ENCODE results near the gene TEX19.

Gene TEX19

GRCh38 chr17:82354804-82355308, 4.2 kb upstream of the TEX19 start:
- TF ChIP-seq NFIC (IDR thresholded peaks at IDR 0.05) (no peak), TEAD4 (IDR thresholded peaks at IDR 0.05) (no peak), CREB1 (IDR thresholded peaks at IDR 0.05; ENCODE audit: low read depth) (no peak), REST (IDR thresholded peaks at IDR 0.05; ENCODE audit: low read depth) (no peak), CEBPB (IDR thresholded peaks at IDR 0.05) (no peak), TCF12 (IDR thresholded peaks at IDR 0.05; ENCODE audit: low read depth) (no peak), EP300 (IDR thresholded peaks at IDR 0.05; ENCODE audit: borderline replicate concordance) (no peak), MAX (IDR thresholded peaks at IDR 0.05) (no peak), USF1 (IDR thresholded peaks at IDR 0.05) (no peak), TAF1 (IDR thresholded peaks at IDR 0.05; ENCODE audit: low read depth) (no peak), ZBTB7A (IDR thresholded peaks at IDR 0.05; ENCODE audit: low read depth) (no peak), EGR1 (IDR thresholded peaks at IDR 0.05) (no peak), RAD21 (IDR thresholded peaks at IDR 0.05; ENCODE audit: low read depth) (no peak), FOXM1 (IDR thresholded peaks at IDR 0.05; ENCODE audit: borderline replicate concordance, low read depth) (no peak), YY1 (IDR thresholded peaks at IDR 0.05; ENCODE audit: low read depth) (no peak)

- TF ChIP-seq RAD21 (IDR thresholded peaks at IDR 0.05; ENCODE audit: low read depth) (peak; percentile 32; the same call in 1 of the 2 replicates), CEBPB (IDR thresholded peaks at IDR 0.05) (peak; percentile 27; the same call in 1 of the 2 replicates), TCF12 (IDR thresholded peaks at IDR 0.05; ENCODE audit: low read depth) (peak; percentile 98), MAX (IDR thresholded peaks at IDR 0.05) (peak; percentile 93), YY1 (IDR thresholded peaks at IDR 0.05; ENCODE audit: low read depth) (peak; percentile 58; the same call in 1 of the 2 replicates), TAF1 (IDR thresholded peaks at IDR 0.05; ENCODE audit: low read depth) (0 out of 2 replicates have a peak, but pooled peaks have one; percentile 26), TEAD4 (IDR thresholded peaks at IDR 0.05) (peak; percentile 99), CREB1 (IDR thresholded peaks at IDR 0.05; ENCODE audit: low read depth) (no peak), NFIC (IDR thresholded peaks at IDR 0.05) (peak; percentile 96), FOXM1 (IDR thresholded peaks at IDR 0.05; ENCODE audit: borderline replicate concordance, low read depth) (peak; percentile 86), ZBTB7A (IDR thresholded peaks at IDR 0.05; ENCODE audit: low read depth) (0 out of 2 replicates have a peak, but pooled peaks have one; percentile 71), REST (IDR thresholded peaks at IDR 0.05; ENCODE audit: low read depth) (no peak), EGR1 (IDR thresholded peaks at IDR 0.05) (no peak), EP300 (IDR thresholded peaks at IDR 0.05; ENCODE audit: borderline replicate concordance) (peak; percentile 94), USF1 (IDR thresholded peaks at IDR 0.05) (0 out of 2 replicates have a peak, but pooled peaks have one; percentile 3)
These were observed 3.1 kb upstream of the TEX19 start for GRCh38 chr17:82355770-82356427.

- TF ChIP-seq MAX (IDR thresholded peaks at IDR 0.05) (peak; percentile 8; the same call in 1 of the 2 replicates), TAF1 (IDR thresholded peaks at IDR 0.05; ENCODE audit: low read depth) (no peak; the same call in 1 of the 2 replicates), NFIC (IDR thresholded peaks at IDR 0.05) (no peak)
These were observed 2.1 kb upstream of the TEX19 start for GRCh38 chr17:82356845-82357355.

GRCh38 chr17:82357394-82357793, 1.7 kb upstream of the TEX19 start:
- TF ChIP-seq ZBTB7A (IDR thresholded peaks at IDR 0.05; ENCODE audit: low read depth) (peak; percentile 82), REST (IDR thresholded peaks at IDR 0.05; ENCODE audit: low read depth) (no peak), CEBPB (IDR thresholded peaks at IDR 0.05) (no peak), EGR1 (IDR thresholded peaks at IDR 0.05) (no peak), YY1 (IDR thresholded peaks at IDR 0.05; ENCODE audit: low read depth) (no peak), TAF1 (IDR thresholded peaks at IDR 0.05; ENCODE audit: low read depth) (no peak), MAX (IDR thresholded peaks at IDR 0.05) (0 out of 2 replicates have a peak, but pooled peaks have one; percentile 31), TCF12 (IDR thresholded peaks at IDR 0.05; ENCODE audit: low read depth) (peak; percentile 98), CREB1 (IDR thresholded peaks at IDR 0.05; ENCODE audit: low read depth) (no peak), EP300 (IDR thresholded peaks at IDR 0.05; ENCODE audit: borderline replicate concordance) (peak; percentile 87), TEAD4 (IDR thresholded peaks at IDR 0.05) (no peak), FOXM1 (IDR thresholded peaks at IDR 0.05; ENCODE audit: borderline replicate concordance, low read depth) (peak; percentile 69), NFIC (IDR thresholded peaks at IDR 0.05) (peak; percentile 82), RAD21 (IDR thresholded peaks at IDR 0.05; ENCODE audit: low read depth) (no peak), USF1 (IDR thresholded peaks at IDR 0.05) (no peak)

Data from Ishikawa (cell line).